ENCODE measurements around the gene HES6.

The HES6 gene

DNA sequence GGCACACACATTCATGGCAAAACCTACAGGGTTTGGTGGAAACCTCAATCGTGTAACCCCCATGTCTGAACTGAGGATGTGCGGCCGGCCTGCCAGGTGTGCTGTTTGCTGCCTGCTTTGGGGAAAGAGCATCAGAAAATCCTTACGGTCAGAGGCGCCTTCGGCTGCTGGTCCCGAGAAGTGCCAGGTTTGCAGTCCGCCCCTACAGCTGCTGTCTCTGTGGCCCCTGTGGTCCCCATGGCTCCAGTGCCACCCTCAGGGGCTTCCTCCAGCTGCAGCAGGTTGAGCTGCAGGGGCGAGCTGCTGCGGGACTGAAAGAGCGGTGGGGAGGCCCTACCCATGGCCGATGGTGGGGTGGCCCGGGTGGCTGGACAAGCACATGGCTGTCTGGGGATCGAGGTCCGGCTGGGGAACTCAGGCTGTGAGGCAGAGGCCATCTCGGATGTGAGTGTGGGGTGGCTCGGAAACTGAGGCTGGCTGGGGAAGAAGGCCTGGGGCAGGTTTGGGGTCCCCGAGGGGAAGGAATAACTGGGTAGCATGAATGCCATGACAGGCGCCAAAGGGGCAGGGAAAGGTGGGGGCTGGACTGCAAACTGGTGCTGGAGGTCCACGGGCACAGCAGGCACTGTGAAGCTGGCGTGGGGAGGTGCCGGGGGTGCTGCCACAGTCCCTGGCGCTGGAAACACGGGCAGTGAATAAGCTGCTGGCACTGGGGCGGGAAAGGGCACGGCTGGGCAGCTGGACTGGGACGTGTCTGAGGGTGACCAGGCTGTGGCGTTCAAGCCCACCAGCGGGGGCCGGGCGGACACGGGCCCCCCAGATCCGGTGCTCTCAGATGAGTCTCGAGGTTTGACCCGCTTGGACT lies 13.2 kb upstream of the HES6 start:
- DNase-seq, result no peak

DNA sequence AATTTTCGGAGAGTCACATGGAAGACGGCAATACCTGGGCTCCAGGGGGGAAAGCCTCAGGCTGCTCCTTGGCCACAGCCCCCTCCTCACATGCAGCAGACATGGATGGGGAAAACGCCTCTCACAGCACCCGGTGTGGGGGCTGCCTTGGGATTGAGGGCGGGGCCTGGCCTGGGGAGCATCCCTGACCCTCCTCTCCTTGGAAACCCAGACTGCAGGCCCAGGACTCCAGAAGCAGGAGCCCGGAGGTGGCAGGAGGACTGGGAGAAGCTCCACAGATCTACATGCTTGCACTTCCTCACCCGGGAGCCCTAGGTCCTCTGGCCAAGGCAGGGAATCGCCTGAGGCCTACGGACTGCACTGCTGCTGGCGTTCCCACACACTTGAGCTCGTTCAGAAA lies 12.1 kb upstream of the HES6 start:
- no peak for DNase-seq

DNA sequence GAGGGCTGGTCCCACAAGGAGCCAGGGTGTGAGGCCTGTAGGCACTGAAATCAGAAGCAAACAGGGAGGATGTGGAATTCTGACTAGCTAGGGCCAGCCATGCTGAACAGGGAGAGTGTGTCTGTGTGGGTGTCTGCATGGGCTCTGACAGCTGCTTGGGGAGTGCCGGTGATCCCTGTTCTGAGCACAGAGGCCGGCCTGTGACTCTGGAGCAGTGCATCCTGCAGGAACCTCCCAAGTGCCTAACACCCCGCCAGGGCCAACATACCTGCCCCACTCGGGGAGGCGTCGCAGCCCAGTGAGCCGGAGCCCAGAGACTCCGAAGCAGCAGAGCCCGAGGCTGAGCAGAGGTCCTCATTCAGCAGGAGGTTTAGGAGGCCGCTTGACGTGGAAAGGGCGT lies 11.5 kb upstream of the HES6 start:
- DNase-seq, result no peak

DNA sequence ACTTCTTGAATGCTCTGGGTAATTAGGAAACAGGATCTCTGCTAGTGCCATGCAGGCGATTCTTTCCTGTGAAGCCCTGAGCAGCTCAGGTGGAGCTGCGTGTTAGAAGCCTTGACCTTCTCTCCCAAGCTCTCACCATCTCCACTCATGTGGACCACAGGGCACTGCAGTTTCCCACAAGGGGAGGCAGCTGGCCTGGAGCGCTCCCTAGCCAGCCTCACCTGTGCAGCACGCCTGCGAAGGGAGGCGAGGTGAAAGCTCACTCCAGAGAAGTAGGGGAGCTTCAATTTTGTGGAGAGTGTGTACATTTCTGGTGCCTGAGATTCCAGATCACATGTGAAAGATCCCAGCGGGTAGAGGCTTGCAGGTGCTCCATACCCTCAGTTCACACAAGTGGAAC lies 11.1 kb upstream of the HES6 start:
- no peak for DNase-seq

DNA sequence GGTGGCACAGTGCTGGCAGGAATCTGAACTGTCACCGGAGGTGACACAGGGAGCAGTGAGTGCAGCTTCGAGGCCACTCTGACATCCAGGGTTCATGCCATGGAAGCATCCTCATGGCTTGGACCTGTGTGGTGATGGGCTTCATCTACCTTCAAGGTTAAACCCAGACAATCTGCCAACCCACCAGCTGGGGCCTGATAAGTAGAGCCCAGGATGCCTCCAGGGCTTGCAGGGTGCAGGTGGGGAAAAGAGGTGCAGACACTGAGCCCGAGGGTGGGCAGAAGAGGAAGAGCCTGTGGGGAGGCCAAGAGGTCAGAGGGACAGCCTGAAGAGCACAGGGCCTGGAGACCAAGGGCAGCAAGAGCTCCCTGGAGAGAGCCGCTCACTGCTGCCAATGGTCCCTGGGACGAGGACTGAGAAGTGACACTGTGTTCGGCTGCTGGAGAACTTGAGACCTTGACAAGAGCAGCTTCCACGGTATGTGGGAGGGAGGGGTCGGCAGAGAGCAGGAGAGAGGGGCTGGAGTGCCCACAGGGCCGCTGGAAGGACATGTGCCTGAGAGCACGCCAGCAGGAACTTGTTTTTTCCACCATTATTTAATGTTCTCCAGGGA lies 8.1 kb upstream of the HES6 start:
- DNase-seq, result no peak

DNA sequence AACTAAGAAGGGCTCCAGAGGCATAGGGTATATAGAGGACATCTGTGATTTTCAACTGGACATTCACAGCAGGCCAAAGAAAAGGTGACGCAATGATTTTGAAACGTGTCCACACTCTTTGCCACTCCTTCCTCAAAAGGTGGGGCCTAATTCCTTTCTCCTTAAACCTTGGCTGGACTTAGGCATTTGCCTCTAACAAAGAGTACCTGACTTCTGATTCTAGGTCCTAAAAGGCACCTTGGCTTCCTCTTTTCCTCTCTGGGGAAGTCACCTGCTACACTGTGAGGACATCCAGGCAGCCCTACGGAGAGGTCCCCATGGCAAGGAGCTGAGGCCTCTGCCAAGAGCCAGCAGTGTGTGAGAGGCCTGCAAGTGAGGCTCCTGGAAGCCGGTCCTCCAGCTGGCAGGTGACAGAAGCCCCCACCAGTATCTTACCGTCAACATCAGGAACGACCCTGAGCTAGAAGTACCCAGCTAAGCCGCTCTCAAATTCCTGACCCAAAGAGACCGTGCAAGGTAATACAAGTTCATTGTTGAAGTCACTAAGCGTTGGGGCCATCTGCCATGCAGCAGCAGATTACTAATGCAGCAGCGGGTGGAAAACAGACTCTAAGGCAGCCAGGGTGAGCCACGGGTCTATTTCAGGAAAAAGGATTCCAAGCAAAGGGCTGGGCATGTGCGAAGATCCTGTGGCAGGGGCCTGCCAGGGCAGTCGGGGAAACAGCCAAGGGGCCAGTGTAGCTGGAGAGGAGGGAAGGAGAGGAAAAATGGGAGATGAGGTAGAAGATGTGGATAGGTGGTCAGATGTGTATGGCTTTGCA lies 7.4 kb upstream of the HES6 start:
- DNase-seq, result no peak

DNA sequence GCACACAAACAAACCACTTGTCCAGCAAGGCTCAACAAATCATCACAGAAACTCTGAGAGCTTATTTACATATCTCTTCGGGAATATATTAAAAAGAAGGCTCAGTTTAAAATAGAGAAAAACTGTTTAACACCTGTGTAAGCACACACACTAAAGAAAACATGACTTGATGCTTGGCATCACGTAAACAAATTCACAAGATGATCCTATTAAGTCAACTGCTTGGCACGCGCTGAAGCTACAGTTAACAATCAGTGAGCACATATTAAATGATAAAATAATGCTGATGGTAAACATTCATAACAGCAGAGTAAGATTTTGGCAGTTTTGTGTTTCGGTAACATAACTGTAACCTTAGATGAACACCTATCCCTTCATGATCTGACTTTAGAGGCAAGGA lies 4.3 kb upstream of the HES6 start:
- no peak for DNase-seq

DNA sequence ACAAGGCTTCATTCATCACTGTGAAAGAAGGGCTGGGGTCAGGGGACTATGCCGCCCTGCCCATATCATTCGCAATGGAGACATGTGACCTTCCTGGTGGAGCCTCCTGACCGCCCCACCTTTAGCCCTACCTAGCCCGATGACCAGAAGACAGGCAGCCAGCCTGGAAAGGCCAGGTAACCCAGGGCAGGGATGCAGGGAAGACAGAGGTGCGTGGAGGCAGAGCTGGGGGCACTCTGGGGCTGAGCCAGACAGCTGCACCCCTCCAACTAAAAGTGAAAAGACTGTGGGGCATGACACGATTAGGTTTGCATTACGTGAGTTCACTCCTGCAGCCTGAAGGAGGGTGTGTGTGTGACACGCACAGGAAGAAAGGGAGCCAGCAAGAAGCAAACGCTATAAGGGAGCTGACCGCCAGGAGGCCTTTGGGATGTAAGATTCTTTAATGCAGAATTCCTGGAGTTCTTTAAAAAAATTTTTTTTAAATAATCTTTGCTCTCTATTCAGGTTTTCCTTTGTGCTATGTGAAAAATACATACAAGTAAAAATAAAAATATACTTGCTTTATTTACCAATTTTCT lies 3.7 kb upstream of the HES6 start:
- DNase-seq, result peak; percentile 38 to 72

DNA sequence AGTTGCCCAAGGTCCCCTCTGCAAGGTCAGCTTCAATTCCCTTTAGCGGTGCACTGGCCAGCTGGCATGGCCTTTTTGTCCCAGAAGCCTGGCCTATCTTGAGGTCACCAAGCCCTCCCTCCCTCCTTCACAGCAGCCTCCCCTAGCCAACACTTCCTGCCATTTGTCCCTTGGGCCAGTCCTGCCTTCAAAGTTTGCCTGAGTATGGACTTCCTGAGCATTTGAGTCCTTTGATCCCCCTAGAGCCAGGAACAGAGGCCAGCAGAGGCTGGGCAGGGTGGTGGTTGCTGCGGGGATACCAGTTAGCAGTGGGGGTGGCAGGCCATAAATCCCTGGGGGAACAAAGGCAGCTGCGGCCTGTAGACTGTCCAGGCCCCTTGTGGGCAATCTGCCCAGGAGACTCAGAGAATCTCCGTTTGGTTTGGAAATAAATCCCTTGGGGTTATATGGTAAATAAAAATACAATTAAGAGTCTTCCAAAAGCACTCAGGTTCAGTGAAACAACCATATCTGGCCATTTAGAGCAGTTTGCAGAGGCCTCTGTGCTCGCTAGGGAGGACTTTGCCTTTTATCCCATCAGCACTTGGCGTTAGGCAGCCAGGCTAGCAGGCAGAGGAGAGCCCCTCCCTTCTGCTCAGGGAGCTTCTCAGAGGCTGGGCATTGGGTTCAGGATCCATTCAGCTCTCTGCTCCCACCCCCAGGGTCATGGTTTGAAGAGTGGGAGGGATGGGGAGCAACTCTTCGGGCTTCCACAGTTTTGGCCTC lies 3.1 kb upstream of the HES6 start:
- DNase-seq, result peak; percentile 89 to 90

DNA sequence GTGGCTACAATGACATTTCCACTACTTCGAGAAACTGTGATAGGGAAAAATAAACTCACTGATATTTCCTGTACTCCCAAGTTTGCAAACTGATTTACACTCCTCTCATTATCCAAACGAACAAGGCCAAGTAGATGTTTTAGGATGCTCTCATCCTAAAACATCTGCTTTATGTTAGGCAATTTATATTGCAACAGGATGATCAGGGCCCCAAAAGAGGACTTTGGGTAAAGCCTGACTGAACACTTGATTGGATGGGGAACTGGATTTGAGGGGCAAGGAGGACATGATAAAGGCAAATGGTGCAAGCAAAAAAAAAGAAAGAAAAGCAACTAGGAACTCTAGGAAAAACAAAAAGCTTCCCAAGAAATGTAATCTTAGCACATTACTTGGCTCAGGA lies 2.1 kb upstream of the HES6 start:
- DNase-seq, result no peak

DNA sequence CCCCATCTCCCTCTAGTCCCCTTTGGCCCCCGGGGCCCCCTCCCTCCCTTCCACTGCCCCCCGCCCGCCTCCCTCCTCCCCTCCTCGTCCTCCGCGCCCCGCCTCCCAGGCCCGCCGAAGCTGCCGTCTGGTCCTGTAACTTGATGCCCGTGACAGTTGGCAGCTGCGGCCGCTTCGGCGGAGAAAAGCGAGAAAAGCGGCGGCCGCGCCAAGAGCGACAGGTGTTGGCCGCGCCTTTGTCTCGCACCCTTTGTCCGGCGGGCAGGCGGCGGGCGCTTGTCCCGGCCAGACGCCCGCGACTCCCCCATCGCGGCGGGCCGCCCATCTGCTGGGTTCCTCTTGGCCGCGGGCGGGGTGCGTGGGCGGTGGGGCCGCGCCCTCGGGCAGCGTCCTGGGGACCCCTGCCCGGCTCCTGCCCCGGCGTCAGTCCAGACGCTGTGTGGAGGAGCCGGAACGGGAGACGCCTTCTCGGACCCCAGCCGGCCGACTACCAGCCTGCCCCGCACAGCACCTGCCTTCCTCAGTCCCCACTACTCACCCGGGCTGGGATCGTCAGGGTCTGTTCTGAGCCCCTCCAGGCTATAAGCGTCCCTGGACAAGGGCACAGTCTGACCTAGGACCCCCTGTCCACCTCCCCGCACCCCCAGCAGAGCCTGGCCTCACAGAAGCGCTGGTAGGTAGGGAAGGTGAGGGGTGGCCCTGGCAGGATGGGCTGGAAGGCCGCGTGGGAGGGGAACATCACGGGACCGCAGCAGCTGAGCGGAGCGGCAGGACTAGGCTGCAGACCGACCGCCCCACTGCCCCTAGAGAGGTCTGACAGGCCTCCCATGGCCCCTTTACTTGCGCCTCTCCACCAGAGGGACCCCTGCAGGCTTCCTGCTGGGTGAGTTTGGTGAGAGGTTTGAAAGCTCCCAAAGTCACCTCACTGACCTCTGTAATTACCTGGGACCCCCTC lies 1.2 kb upstream of the HES6 start:
- peak; percentile 81 to 94 for DNase-seq

DNA sequence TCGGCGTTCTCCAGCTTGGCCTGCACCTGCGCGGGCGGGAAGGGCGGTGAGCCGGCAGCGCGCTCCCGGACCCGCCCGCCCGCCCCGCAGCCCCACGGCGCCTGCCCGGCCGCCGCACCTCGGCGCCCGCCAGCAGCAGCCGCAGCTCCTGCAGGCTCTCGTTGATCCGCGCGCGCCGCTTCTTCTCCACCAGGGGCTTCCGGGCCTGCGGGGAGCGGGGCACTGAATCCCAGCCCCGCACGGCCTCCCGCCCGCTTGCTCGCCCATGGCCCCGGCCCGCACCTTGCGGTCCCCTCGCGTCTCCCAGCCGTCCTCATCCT lies 335 bp downstream of the HES6 start:
- no peak for DNase-seq

DNA sequence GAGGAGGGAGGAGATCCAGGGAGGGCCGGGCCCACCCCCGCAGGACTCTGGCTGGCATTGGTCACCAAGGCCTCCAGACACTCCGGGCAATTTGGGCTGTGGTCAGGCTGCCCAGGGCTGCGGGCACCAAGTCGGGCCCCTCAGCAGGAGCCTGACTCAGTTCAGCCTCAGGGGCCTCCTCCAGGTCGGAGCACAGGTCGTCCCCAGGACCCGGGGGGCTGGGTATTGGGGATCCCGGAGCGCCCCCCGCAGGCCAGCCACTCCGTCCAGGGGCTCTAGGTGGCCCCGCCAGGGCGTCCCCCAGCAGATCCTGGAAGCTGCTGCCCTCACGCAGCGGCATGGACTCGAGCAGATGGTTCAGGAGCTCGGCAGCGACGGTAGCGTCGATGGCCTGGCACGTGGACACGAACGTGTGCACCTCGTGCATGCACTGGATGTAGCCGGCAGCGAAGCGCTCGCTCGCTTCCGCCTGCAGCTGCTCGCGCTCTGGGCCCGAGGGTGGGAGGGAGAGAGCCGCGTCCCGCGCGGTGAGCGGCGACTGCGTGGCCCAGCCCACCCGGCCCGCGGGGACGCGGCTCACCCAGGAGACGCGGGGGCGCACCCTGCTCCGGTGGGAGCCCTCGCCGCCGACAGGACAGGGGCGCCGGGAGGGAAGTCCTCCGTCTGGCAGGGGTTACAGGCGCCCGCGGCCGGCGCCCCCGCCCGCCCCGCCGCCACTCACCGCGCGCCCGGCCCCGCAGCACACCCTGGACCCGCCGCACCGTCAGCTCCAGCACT lies 884 bp downstream of the HES6 start:
- peak in 1 of 2 experiments; percentile 18 for DNase-seq

DNA sequence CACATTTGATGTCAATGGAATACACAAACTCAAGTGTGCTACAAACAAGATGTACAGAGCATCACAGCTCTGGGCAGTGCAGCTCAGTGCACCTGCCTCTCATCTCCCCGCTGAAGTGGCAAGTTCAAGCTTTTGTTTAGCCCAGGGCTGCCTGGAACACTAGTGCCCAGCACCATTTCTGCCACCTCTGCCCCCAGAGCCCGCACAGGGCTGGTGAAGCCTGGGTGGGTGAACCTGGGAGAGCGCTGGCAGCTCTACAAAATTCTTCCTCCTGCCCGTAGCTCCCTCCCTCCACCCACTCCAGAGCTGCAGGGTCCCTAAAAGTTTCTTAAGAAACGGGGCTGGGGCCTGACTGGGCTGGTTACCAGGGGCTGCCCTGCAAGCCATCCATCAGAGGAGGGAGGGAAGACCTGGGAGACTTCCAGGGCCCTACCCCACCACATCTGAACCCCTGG lies 1.5 kb downstream of the HES6 start:
- DNase-seq, result no peak

DNA sequence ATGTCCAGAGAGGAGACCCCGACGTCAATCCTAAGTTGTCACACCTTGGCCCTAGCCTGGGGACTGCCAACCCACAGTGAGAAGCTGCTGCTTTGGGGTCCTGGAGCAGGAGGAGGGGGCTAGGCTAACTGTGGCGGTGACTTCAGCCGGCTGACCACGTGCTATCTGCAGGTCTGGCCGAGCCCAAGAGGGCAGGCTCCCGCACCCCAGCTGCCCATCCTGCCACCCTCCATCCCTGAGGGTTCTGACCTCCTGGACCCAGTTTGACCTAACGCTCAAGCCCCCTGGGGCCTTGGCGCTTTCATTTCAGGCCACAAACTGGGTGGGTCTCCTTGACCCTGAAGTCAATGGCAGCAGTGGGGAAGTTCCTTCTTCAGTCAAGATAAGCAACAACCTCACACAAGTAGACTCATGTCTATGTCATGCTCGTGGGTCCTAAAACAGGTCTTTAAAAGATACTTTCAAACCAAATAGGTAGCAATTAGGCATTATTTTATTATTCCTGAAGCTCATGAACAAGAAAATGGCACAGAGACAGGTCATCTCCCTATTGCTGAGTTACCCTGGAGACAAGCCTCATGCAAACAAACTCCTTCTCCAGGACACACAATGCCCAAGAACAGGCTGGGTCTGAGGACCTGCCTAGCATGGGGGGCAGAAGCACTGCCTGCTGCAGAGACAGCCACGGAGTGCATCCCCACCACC lies 2.3 kb downstream of the HES6 start:
- no peak for DNase-seq

DNA sequence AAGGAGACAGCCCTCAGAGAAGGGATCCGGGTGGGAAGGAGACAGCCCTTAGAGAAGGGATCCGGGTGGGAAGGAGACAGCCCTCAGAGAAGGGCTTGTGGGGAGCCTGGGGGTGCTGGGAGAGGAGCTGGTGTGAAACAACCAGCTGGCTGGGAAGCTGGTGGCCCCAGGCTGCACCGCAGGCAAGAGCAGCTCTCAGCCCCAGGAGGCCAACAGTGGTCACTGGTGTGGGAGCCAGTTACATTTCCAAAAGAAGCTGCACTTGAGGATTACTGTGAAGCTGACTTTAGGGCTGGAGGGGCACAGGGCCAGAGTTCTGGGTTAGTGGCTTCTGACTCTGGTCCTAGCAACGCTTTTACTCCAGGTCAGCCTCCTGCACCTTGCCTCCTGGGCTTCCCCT lies 3.3 kb downstream of the HES6 start:
- peak in 1 of 2 experiments; percentile 19 for DNase-seq

DNA sequence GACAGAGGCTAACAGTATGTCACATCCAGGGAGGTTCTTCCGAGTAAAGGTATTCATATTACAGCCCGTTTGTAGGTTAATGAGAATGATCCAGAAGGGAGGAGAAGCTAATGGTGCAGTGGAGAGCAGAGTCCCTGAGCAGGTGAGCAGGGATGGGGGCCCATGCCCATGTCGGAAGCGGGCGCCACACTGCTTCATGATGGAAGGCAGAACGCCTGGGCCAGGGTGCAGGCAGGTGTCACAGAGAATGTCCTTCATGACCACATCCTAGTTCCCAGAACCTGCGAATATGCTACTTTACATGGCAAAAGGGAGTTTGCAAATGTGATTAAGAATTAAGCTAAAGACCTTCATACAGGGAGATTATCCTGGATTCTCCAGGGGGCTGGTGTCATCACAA lies 4.0 kb downstream of the HES6 start:
- no peak for DNase-seq

DNA sequence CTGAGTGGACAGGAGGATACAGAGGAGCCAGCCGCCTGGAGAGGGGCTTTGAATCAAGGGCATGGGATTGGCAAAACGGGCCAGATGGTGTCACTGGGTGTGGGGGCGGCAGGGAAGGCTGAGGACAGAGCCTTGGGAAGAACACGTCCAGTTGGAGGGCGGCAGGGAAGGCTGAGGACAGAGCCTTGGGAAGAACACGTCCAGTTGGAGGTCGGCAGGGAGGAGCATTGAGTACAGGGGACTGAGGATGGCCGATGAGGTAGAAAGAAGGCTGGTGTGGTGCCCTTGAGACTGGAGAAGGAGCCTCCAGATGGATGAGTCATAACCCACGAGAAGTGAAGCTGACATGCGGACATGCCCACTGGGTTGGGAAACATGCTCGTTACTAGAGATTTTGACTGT lies 4.5 kb downstream of the HES6 start:
- peak in 1 of 2 experiments; percentile 19 for DNase-seq

DNA sequence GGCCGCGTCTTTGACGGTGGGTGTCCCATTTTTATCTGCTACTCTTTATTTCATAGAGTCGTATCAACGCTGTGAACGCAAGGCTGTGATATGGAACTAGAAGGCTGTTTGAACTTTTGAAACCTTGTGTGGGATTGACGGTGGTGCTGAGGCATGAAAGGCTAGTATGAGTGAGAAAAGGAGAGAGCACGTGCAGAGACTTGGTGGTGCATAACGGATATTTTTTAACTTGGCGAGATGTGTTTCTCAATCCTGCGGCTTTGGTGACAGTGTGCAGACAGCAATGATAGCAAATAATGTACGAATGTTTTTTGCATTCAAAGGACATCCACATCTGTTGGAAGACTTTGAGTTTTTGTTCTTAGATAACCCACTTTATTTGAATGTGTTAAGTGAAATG lies 6.2 kb downstream of the HES6 start:
- no peak for DNase-seq

DNA sequence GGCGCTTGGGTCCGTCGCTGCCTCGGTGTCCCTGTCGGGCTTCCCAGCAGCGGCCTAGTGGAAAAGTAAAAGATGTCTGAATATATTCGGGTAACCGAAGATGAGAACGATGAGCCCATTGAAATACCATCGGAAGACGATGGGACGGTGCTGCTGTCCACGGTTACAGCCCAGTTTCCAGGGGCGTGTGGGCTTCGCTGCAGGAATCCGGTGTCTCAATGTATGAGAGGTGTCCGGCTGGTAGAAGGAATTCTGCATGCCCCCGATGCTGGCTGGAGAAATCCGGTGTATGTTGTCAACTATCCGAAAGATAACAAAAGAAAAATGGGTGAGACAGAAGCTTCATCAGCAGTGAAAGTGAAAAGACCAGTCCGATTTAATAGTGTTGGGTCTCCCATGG lies 8.0 kb downstream of the HES6 start:
- no peak for DNase-seq

Data from SHP77 (cell line).